ENCODE data around the gene CACNB2. TPM values are rescaled to one million over a fixed set of nuclear protein-coding genes. Genes with fewer than 3 reads are reported as not detected.
"Not testable (repeated sequence)": the region's sequence is repeated elsewhere in the genome, so short reads cannot be mapped to it uniquely, and the experiment has no call there.

CACNB2 gene
- total RNA-seq, 2 donors from 2014 or later = 5.5 to 17.4 TPM

DNA sequence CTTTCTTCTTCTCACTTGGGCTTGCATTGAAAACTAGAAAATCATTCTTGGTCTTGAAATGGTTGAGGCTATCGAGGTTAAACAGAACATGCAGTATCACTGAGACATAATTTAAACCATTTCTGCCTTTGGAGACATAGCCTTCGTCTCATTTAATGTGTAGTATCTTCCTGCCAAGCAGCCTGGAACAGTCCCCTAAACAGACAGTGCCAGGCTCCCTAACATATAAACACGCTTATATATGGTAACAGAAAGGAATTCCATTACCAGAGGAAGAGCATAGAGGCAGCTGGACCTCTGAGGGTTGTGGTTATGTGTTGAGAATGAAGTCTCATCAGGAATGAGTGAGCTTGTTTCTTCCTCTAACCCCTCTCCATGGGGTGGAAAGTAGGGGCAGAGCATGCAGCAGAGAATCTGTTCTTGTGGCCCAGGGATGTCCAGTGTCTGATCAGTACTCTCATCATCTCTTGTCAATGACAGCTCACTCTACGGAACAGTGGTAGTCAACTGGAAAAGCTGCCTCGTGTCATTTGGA, 11.2 kb downstream of the CACNB2 start:
- no peak for DNase-seq (ENCODE audit: low spot score)
- 92% methylated on average over 5 of the region's 5 CpGs for WGBS
- no peak for TF ChIP-seq CTCF (IDR thresholded peaks at IDR 0.05)
- TF ChIP-seq POLR2AphosphoS5 (IDR thresholded peaks at IDR 0.05) = no peak
- TF ChIP-seq POLR2A (IDR thresholded peaks at IDR 0.05) = no peak
- Histone ChIP-seq H3K27ac (no peak overlapping the region), H3K9me3 (no peaks in the 10 kb centered on the region), H3K4me3 (no peak overlapping the region), H3K36me3 (no peaks in the 10 kb centered on the region), H3K4me1 (replicated peaks) (no peaks in the 10 kb centered on the region), H3K27me3 (replicated peaks; ENCODE audit: insufficient read depth) (no peaks in the 10 kb centered on the region)
- intact Hi-C loops (cut with DNase I) = no loop called here

GRCh38 chr10:18153381-18153780, 13.2 kb downstream of the CACNB2 start:
- WGBS = 95% methylated on average over 4 of the region's 4 CpGs
- H3K27ac ChIP-seq; H3K4me1 ChIP-seq (replicated peaks); H3K27me3 ChIP-seq (replicated peaks; ENCODE audit: insufficient read depth); H3K36me3 ChIP-seq; intact Hi-C loops (cut with DNase I); H3K9me3 ChIP-seq; DNase-seq (ENCODE audit: low spot score); H3K4me3 ChIP-seq: not testable (repeated sequence)

- TF ChIP-seq POLR2AphosphoS5 (IDR thresholded peaks at IDR 0.05) = no peak
- TF ChIP-seq POLR2A (IDR thresholded peaks at IDR 0.05) = no peak
- no peak for TF ChIP-seq CTCF (IDR thresholded peaks at IDR 0.05)
- Histone ChIP-seq H3K9me3 (no peaks in the 10 kb centered on the region), H3K27ac (no peak overlapping the region), H3K36me3 (no peaks in the 10 kb centered on the region), H3K4me3 (no peak overlapping the region), H3K4me1 (replicated peaks) (no peaks in the 10 kb centered on the region), H3K27me3 (replicated peaks; ENCODE audit: insufficient read depth) (no peaks in the 10 kb centered on the region)
- no peak for DNase-seq (ENCODE audit: low spot score)
- intact Hi-C loops (cut with DNase I) = no loop called here
Measured at GRCh38 chr10:18155321-18155720, 15.1 kb downstream of the CACNB2 start.

DNA sequence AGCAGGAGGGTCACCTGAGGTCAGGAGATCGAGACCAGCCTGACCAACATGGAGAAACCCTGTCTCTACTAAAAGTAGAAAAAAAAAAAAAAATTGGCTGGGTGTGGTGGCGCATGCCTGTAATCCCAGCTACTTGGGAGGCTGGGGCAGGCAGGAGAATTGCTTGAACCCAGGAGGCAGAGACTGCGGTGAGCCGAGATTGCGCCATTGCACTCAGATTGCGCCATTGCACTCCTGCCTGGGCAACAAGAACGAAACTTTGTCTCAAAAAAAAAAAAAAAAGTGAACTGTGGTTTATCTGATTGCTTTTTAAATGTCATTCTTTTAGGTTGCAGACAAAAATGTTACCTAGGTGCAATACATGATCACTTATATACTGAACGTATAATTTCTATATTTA, 16.6 kb downstream of the CACNB2 start:
- intact Hi-C loops (cut with DNase I); DNase-seq (ENCODE audit: low spot score); H3K4me1 ChIP-seq (replicated peaks); H3K27ac ChIP-seq; H3K27me3 ChIP-seq (replicated peaks; ENCODE audit: insufficient read depth); H3K4me3 ChIP-seq; H3K9me3 ChIP-seq; H3K36me3 ChIP-seq: not testable (repeated sequence)
- WGBS = 86% methylated on average over 8 of the region's 8 CpGs

DNA sequence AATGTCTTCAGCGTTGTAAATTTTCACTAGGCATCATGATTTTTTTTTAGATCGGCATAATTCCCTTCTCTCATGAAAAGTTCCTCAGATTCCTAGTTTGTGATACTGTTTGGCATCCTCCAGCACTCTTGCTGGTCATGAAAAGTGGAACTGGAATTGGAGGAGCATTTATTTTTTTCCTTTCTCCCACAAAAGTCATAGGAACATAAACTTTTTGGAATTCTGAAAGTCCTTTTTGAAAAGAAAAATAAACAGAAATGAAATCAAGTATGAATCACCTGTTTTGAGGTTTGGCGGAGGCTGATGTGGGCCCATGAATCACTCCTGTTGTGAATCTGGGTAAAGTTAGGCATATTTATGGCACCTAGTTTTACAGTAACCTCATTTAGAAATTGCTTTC, 17.7 kb downstream of the CACNB2 start:
- no peaks in the 10 kb centered on the region for H3K27me3 ChIP-seq (replicated peaks; ENCODE audit: insufficient read depth)
- no peak for DNase-seq (ENCODE audit: low spot score)
- 46% methylated on average over 3 of the region's 3 CpGs for WGBS
- H3K4me1 ChIP-seq (replicated peaks) = no peaks in the 10 kb centered on the region
- intact Hi-C loops (cut with DNase I) = no loop called here
- no peak overlapping the region for H3K4me3 ChIP-seq
- TF ChIP-seq POLR2AphosphoS5 (IDR thresholded peaks at IDR 0.05) = no peak
- no peak for TF ChIP-seq POLR2A (IDR thresholded peaks at IDR 0.05)
- TF ChIP-seq CTCF (IDR thresholded peaks at IDR 0.05) = no peak
- H3K9me3 ChIP-seq = no peaks in the 10 kb centered on the region
- no peak overlapping the region for H3K27ac ChIP-seq
- H3K36me3 ChIP-seq = no peaks in the 10 kb centered on the region

GRCh38 chr10:18158773-18159265, 18.6 kb downstream of the CACNB2 start:
- no peak for TF ChIP-seq POLR2AphosphoS5 (IDR thresholded peaks at IDR 0.05)
- no peak for TF ChIP-seq POLR2A (IDR thresholded peaks at IDR 0.05)
- TF ChIP-seq CTCF (IDR thresholded peaks at IDR 0.05) = no peak
- Histone ChIP-seq H3K4me3 (no peak overlapping the region), H3K36me3 (no peaks in the 10 kb centered on the region), H3K9me3 (no peaks in the 10 kb centered on the region), H3K27me3 (replicated peaks; ENCODE audit: insufficient read depth) (no peaks in the 10 kb centered on the region), H3K4me1 (replicated peaks) (no peaks in the 10 kb centered on the region), H3K27ac (no peak overlapping the region)
- WGBS = 20% methylated on average over 2 of the region's 2 CpGs
- intact Hi-C loops (cut with DNase I) = no loop called here
- no peak for DNase-seq (ENCODE audit: low spot score)

All from prostate gland (tissue), 2 donors.